BJ (cell line): ENCODE results near the gene ZNF550. TPM values are rescaled to one million over a fixed set of nuclear protein-coding genes. Genes with fewer than 3 reads are reported as not detected.
A peak's percentile ranks its signal among the peaks of the same experiment; 100 is the strongest.

Experiments
- CTCF ChIA-PET: fragments of 350-600 bp; formaldehyde crosslinking; extraction: SDS; loops from one replicate; lab custom pipeline; 2021; ENCODE audit warnings: antibody characterized with exemption, inconsistent platforms; lab: Yijun Ruan, JAX
- POLR2A ChIA-PET: fragments of 300-600 bp; sonication (Branson Sonifier 250); formaldehyde crosslinking; extraction: SDS; loops from one replicate; lab custom pipeline; 2021; ENCODE audit warnings: antibody characterized with exemption; lab: Charles Lee
- DNase-seq: peaks from one replicate; pipeline ENCODE4 v3.0.0-alpha.2; 2011; ENCODE audit warnings: low read depth
- H3K27me3 ChIP-seq: 2 replicates; pipeline ENCODE4 v1.6.0; 2011; ENCODE audit warnings: low read length; ENCODE audit not compliant: control insufficient read depth, insufficient read depth
- H3K36me3 ChIP-seq: 2 replicates; pipeline ENCODE4 v1.5.1; 2011; ENCODE audit warnings: low read length; ENCODE audit not compliant: control insufficient read depth, insufficient read depth
- H3K4me3 ChIP-seq: 2 replicates; pipeline ENCODE4 v1.5.1; 2011; ENCODE audit warnings: low read depth, mild to moderate bottlenecking, control low read depth, low read length
- polyA minus RNA-seq: library from RNA; depleted of rRNA, polyadenylated mRNA; stranded (reverse); fragments of >200 nt; gene quantifications from 2 replicates; pipeline ENCODE4 v1.2.3, GENCODE V29; 2011; rRNA and poly(A)+ RNA removed
- polyA plus RNA-seq: library from polyadenylated mRNA; depleted of rRNA; stranded (reverse); fragments of >200 nt; gene quantifications from 2 replicates; pipeline ENCODE4 v1.2.3, GENCODE V29; 2011; rRNA removed
- TF ChIP-seq, protein P1 (sequence below): IDR thresholded peaks from 2 replicates; pipeline ENCODE4 v1.5.1; 2011; ENCODE audit warnings: low read depth, mild to moderate bottlenecking, control low read depth, inconsistent platforms, low read length, moderate library complexity; ENCODE audit not compliant: insufficient read depth

Gene ZNF550
- polyA plus RNA-seq, result 6.3 and 7.2 TPM in 2 replicates
- polyA minus RNA-seq, result 5.1 and 6.9 TPM in 2 replicates

DNA sequence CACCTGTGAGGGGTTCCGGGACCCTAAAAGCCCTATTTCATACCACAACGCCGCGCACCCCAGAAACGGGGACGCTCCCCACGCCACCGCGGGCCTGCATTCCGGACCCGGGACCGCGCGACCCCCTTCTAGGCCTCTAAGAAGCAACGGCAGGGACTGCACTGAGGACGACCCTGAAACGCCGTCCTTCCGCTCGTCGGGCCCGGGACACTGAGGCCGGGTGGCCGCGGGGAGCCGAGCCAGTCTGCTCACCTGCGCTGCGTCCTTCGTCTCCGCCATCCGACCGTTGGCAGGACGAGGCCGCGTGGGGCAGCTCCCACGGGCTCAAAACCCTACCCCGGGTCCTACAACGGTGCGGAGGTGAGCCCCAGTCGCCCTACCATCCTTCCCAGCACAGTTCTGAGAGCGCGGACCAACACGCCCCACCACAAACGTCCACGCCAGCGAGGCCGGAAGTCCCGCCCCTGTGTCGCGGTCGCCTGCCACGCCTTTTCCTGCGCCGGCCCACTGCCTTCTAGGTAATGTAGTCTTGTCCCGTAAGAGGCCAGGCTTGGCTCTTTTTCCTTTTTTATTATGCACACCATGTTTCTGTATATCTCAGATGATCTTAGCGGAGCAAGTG, at the start of gene ZNF550:
Gene ZNF550, minus strand, starts transcription at position 460 of the 622 bp plus-strand sequence. Its CDS starts 181 bp downstream, at position 279.
- ChIA-PET POLR2A (no interaction called here), CTCF (interaction anchor here (0.6 to 0.7 kb wide), 3 partner anchors 13 to 1143 kb away, joined by 3 read pairs; no protein-coding TSS in a partner anchor)
- Histone ChIP-seq H3K4me3 (peak within 1 kb of the TSS; percentile 84), H3K36me3 (peaks cover 10% of the 10 kb centered on the region), H3K27me3 (no peaks in the 10 kb centered on the region)
- DNase-seq, result peak; percentile 38
- TF ChIP-seq, protein P1, sequence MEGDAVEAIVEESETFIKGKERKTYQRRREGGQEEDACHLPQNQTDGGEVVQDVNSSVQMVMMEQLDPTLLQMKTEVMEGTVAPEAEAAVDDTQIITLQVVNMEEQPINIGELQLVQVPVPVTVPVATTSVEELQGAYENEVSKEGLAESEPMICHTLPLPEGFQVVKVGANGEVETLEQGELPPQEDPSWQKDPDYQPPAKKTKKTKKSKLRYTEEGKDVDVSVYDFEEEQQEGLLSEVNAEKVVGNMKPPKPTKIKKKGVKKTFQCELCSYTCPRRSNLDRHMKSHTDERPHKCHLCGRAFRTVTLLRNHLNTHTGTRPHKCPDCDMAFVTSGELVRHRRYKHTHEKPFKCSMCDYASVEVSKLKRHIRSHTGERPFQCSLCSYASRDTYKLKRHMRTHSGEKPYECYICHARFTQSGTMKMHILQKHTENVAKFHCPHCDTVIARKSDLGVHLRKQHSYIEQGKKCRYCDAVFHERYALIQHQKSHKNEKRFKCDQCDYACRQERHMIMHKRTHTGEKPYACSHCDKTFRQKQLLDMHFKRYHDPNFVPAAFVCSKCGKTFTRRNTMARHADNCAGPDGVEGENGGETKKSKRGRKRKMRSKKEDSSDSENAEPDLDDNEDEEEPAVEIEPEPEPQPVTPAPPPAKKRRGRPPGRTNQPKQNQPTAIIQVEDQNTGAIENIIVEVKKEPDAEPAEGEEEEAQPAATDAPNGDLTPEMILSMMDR, result no peak

DNA sequence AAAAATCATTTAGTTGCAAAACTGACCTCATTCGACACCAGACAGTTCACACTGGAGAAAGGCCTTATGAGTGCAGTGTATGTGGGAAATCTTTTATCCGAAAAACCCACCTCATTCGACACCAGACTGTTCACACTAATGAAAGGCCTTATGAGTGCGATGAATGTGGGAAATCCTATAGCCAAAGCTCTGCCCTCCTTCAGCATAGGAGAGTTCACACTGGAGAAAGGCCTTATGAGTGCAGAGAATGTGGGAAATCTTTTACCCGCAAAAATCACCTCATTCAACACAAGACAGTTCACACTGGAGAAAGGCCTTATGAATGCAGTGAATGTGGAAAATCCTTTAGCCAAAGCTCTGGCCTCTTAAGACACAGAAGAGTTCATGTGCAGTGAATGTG, 47.3 kb upstream of the ZNF550 start:
- Histone ChIP-seq H3K36me3 (peaks cover 1% of the 10 kb centered on the region; the same call in 1 of the 2 replicates), H3K4me3 (no peak overlapping the region), H3K27me3 (no peaks in the 10 kb centered on the region)
- ChIA-PET POLR2A (no interaction called here), CTCF (interaction anchor here (0.6 kb wide), 1 partner anchor 110 kb away, joined by 4 read pairs; no protein-coding TSS in a partner anchor)
- TF ChIP-seq, protein P1, result no peak
- DNase-seq, result no peak

DNA sequence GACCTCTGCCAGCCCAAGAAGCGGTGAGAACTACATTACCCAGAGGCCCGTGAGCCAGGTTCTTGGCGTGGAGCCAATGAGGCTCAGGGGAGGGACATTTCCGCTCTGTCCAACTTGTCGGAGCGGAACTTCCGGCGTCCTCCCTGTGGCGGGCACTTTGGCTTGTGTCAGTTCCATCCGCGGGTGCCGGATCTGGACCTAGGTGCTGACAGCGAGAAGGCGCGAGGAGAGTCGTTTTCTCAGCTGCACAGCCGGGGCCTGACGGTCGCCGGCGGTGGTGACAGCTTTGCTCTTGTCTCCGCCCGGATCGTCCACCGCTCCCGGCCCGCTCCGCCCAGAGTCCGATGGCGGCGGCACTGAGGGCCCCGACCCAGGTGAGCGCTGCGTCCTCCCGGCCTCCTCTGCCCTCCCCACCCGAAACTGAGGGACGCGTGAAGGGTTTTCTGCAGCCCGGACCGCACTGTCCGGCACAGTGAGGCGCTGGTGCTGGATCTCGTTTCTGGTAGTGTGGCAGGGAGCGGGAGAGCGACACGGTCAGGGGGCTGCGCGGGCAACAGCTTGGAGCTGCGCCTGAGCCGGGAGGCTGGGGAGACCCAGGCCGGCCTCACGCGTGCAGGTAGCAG, 40.2 kb upstream of the ZNF550 start, which contains the start of gene ZNF530:
Gene ZNF530, plus strand, starts transcription at position 125 of the 623 bp plus-strand sequence. CDS start 4,461 bp downstream, outside the sequence.
- TF ChIP-seq, protein P1, result no peak
- POLR2A ChIA-PET, result no interaction called here
- Histone ChIP-seq H3K36me3 (no peaks in the 10 kb centered on the region), H3K27me3 (no peaks in the 10 kb centered on the region), H3K4me3 (peak within 1 kb of the TSS; percentile 87)
- DNase-seq, result peak; percentile 46
- CTCF ChIA-PET, result no interaction called here

DNA sequence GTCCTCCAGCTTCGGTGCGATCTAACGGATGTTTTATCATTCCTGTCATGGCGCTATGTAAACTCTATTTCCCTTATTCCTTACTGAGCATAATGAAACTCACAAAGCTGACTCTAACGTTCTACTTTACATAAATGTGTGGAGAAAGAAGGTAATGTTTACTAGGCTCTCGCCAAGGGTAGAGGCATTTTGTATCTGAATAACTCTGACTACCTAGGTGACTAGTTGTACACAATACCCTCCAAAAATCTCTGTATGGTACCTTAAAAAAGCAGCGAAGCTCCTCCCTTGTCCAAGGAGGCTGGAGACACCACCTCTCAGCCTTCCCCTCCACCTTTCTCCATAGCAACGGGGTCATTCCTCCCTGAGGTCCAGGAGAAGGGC, 39.7 kb upstream of the ZNF550 start:
- ChIA-PET CTCF (no interaction called here), POLR2A (no interaction called here)
- DNase-seq, result no peak
- H3K27me3 ChIP-seq, result no peaks in the 10 kb centered on the region
- H3K4me3 ChIP-seq, result peak overlapping the region; percentile 87
- H3K36me3 ChIP-seq, result no peaks in the 10 kb centered on the region
- TF ChIP-seq, protein P1, result no peak

DNA sequence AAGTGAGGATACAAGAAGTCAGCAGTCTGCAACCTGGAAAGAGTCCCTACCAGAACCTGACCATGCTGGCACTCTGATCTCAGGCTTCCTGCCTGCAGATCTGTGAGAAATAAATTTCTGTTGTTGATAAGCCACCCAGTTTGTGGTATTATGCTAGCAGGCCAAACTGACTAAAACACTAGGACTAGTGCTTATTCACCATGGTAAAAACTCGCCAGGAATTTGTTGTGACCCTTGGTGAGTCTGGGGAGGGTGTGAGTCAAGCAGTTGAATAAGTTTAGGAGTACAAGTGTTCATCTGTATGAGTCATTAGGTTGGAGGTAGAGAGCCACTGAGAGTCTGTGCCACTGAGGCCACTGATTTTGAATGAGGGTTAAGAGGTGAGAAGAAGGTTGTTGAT, 27.9 kb upstream of the ZNF550 start:
- Histone ChIP-seq H3K4me3 (no peak overlapping the region), H3K27me3 (no peaks in the 10 kb centered on the region), H3K36me3 (peaks cover 16% of the 10 kb centered on the region)
- peak; percentile 25 for DNase-seq
- POLR2A ChIA-PET, result no interaction called here
- CTCF ChIA-PET, result no interaction called here
- TF ChIP-seq, protein P1, result no peak
